Skeletal muscle tissue (tissue), 4 donors: Measurements from ENCODE around the gene GAREM2. TPM values are rescaled to one million over a fixed set of nuclear protein-coding genes. Genes with fewer than 3 reads are reported as not detected.
A peak's percentile ranks its signal among the peaks of the same experiment; 100 is the strongest.

Source experiments
- H3K27ac ChIP-seq: one replicate; pipeline ENCODE4 v1.7.0; 2013; ENCODE audit warnings: mild to moderate bottlenecking, low read depth, low read length, inconsistent platforms
- H3K27me3 ChIP-seq, 3 donors: one replicate each; pipeline ENCODE4 v1.7.0; 2013; ENCODE audit warnings: low read length in 3 of 3; ENCODE audit not compliant: control insufficient read depth in 3 of 3, insufficient read depth in 3 of 3
- H3K36me3 ChIP-seq, 3 donors: one replicate each; pipeline ENCODE4 v1.7.0; 2013; ENCODE audit warnings: low read length in 3 of 3; ENCODE audit not compliant: control insufficient read depth in 3 of 3, insufficient read depth in 3 of 3
- H3K4me1 ChIP-seq, 3 donors: one replicate each; pipeline ENCODE4 v1.7.0; 2013; ENCODE audit warnings: low read length in 3 of 3, mild to moderate bottlenecking in 3 of 3; ENCODE audit not compliant: control insufficient read depth in 3 of 3, insufficient read depth in 3 of 3
- H3K4me3 ChIP-seq, 3 donors: one replicate each; pipeline ENCODE4 v1.7.0; 2013; ENCODE audit warnings: low read length in 3 of 3
- H3K9ac ChIP-seq, 3 donors: one replicate each; pipeline ENCODE4 v1.7.0; 2013; ENCODE audit warnings: low read length in 3 of 3, mild to moderate bottlenecking in 3 of 3, moderate library complexity in 2 of 3, low read depth in 1 of 3
- H3K9me3 ChIP-seq, 3 donors: one replicate each; pipeline ENCODE4 v1.7.0; 2013; ENCODE audit warnings: low read length in 3 of 3; ENCODE audit not compliant: control insufficient read depth in 3 of 3
- total RNA-seq: library from RNA; depleted of rRNA; stranded (reverse); fragments of >200 nt; gene quantifications from one replicate; pipeline ENCODE4 v1.2.3, GENCODE V29; 2014
- donor health status: Osteomylitis.

The GAREM2 gene
- 1.0 TPM for total RNA-seq

DNA sequence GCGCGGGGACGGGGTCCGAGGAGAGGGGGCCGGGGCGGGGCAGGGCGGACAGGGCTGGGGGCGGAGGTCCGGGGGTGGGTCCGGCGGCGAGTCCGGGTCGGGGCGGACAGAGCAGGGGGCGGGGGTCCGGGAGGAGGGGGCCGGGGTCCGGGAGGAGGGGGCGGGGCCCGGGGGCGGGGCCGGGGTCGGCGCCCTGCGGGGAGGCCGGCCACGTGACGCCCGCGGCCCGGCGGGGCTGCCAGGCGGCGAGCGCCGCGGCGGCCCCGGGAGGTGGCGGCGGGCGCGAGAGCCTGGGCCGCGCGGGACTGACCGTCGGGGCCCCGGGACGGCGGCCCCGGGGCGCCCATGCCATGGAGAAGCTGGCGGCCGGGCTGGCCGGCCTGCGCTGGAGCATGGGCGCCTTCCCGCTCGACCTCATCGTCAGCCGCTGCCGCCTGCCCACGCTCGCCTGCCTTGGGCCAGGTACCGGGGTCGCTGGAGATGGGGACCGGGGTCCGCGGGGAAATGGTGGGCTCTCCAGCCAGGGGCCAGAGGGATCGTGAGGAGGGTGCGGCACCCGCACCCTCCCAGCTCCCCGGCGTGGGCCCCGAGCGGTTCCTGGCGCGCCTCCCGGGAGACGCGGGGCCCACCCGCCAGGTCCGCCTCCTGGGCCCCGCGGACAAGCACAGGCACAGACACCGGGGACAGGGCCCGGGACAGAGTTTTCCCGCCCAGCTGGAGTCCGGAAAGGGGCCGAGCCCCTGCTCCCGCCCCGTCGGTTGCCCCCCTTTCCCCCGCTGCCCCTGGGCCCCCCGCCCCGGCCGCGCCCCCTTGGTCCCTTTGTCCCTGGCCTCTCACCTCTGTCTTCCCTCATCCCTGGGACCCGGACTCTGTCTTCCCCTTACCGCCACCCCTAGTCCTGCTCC, at the start of gene GAREM2:
GAREM2 (plus strand) TSS at position 218 of the 905 bp plus-strand sequence; CDS start at position 351, 133 bp downstream.
- H3K27ac ChIP-seq: no peak within 1 kb of the TSS
- H3K9me3 ChIP-seq: no peaks in the 10 kb centered on the region
- H3K9ac ChIP-seq: no peak within 1 kb of the TSS
- peaks cover 20 to 30% (median 22%) of the 10 kb centered on the region in 3 donors for H3K27me3 ChIP-seq
- peak within 1 kb of the TSS in 1 of 3 donors; percentile 22 for H3K4me3 ChIP-seq
- no peaks in the 10 kb centered on the region for H3K36me3 ChIP-seq
- no peaks in the 10 kb centered on the region for H3K4me1 ChIP-seq

DNA sequence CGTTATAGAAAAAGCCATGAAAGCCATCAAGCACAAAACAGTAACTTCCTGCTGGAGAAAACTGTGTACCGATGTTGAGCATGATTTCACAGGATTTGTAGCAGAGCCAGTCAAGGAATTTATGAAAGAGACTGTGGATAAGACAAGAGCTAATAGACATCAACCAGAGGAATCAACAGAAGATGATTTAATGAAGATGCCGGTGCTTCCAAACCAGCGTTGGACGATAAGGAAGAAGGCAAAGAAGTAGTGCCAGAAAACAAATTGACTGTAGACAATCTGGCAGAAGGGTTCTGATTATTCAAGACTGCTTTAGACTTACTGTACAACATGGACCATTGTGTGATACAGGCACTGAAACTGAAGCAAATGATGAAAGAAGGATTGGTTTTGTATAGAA, 49.5 kb upstream of the GAREM2 start:
- H3K4me3 ChIP-seq: no peak overlapping the region
- peaks cover 48 to 56% (median 52%) of the 10 kb centered on the region in 3 donors for H3K4me1 ChIP-seq
- H3K27ac ChIP-seq: peak overlapping the region; percentile 73
- H3K9me3 ChIP-seq: no peaks in the 10 kb centered on the region
- H3K27me3 ChIP-seq: no peaks in the 10 kb centered on the region
- H3K9ac ChIP-seq: no peak overlapping the region
- peaks cover 0 to 3% (median 0%) of the 10 kb centered on the region in 3 donors for H3K36me3 ChIP-seq

DNA sequence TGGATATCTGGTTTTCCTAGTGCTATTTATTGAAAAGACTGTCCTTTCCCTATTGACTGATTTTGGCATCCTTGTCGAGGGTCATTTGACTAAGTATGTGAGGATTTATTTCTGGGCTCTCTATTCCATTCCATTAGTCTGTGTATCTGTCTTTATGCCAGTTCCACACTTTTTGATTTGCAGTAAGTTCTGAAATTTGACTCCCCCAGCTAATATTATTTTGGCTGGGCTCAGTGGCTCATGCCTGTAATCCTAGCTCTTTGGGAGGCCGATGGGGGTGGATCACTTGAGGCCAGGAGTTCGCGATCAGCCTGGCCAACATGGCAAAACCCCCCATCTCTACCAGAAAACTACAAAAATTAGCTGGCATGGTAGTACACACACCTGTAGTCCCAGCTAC, 46.8 kb upstream of the GAREM2 start:
- Histone ChIP-seq H3K27ac (peak overlapping the region; percentile 71), H3K4me3 (peak overlapping the region in 2 of 3 donors; percentile 41 to 43), H3K36me3 (peaks cover 0 to 4% (median 3%) of the 10 kb centered on the region in 3 donors), H3K9ac (peak overlapping the region; percentile 12 to 63 (median 40)), H3K4me1 (peaks cover 42 to 53% (median 42%) of the 10 kb centered on the region in 3 donors), H3K9me3 (no peaks in the 10 kb centered on the region), H3K27me3 (no peaks in the 10 kb centered on the region)

DNA sequence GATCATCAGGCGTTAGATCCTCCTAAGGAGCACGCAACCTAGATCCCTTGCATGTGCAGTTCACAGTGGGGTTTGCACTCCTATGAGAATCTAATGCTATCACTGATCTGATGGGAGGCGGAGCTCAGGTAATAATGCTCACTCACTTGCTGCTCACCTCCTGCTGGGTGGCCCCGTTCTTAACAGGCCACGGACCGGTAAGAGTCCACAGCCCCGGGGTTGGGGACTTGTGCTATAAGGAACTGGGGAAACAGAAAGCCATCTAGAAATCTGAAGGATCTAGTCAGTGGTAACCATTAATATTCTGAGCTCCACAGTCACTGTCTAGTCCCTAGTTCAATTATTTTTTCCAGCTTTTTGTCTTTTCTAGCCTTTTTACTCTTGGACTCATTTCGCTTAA, 44.7 kb upstream of the GAREM2 start:
- H3K4me3 ChIP-seq: peak overlapping the region in 2 of 3 donors; percentile 13 to 40
- H3K9ac ChIP-seq: peak overlapping the region in 1 of 3 donors; percentile 60
- no peaks in the 10 kb centered on the region for H3K27me3 ChIP-seq
- no peaks in the 10 kb centered on the region for H3K9me3 ChIP-seq
- H3K4me1 ChIP-seq: peaks cover 26 to 38% (median 29%) of the 10 kb centered on the region in 3 donors
- peak overlapping the region; percentile 71 for H3K27ac ChIP-seq
- peaks cover 0 to 7% (median 3%) of the 10 kb centered on the region in 3 donors for H3K36me3 ChIP-seq

DNA sequence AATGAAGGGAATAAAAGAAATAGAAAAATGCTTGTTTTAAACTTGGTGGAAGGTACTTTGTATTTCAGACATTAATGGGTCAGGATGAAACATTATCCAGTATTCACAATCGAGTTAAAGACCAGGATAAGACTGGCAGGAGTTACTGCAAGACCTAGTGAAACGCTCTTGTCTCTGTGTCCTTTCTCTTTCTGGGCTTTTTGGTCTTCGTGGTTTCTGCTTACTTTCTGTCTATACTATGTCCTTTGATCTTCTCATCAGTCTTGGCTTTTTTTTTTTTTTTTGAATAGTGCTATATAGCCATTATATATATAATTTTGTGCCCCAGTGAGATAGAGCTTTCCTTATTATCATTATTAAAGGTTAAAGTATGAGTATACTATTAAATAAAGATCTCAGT, 42.1 kb upstream of the GAREM2 start:
- Histone ChIP-seq H3K4me3 (no peak overlapping the region), H3K9ac (no peak overlapping the region), H3K36me3 (peaks cover 0 to 12% (median 3%) of the 10 kb centered on the region in 3 donors), H3K4me1 (peaks cover 17 to 23% (median 21%) of the 10 kb centered on the region in 3 donors), H3K9me3 (no peaks in the 10 kb centered on the region), H3K27ac (no peak overlapping the region), H3K27me3 (no peaks in the 10 kb centered on the region)

DNA sequence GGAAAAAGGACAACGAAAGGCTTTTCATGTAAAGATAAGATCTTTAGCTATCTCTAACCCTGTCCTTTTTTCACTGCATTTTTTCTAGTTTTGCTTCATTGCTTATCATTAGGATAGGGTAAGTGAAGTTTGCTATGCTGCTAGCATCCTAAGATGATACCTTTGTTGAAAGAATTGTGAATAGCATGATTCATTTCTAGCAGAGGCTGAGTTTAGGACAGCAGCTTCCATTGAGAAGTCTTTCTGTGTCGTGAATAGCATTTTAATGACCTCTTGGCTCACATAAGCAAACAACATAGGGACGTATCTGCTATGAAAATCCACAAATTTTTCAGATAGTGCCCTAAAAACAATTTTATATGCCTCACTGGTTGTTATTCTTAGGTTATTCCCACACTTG, 36.4 kb upstream of the GAREM2 start:
- H3K4me3 ChIP-seq: no peak overlapping the region
- no peaks in the 10 kb centered on the region for H3K27me3 ChIP-seq
- H3K36me3 ChIP-seq: peaks cover 0 to 10% (median 0%) of the 10 kb centered on the region in 3 donors
- H3K9me3 ChIP-seq: no peaks in the 10 kb centered on the region
- H3K27ac ChIP-seq: no peak overlapping the region
- H3K4me1 ChIP-seq: no peaks in the 10 kb centered on the region
- H3K9ac ChIP-seq: no peak overlapping the region

DNA sequence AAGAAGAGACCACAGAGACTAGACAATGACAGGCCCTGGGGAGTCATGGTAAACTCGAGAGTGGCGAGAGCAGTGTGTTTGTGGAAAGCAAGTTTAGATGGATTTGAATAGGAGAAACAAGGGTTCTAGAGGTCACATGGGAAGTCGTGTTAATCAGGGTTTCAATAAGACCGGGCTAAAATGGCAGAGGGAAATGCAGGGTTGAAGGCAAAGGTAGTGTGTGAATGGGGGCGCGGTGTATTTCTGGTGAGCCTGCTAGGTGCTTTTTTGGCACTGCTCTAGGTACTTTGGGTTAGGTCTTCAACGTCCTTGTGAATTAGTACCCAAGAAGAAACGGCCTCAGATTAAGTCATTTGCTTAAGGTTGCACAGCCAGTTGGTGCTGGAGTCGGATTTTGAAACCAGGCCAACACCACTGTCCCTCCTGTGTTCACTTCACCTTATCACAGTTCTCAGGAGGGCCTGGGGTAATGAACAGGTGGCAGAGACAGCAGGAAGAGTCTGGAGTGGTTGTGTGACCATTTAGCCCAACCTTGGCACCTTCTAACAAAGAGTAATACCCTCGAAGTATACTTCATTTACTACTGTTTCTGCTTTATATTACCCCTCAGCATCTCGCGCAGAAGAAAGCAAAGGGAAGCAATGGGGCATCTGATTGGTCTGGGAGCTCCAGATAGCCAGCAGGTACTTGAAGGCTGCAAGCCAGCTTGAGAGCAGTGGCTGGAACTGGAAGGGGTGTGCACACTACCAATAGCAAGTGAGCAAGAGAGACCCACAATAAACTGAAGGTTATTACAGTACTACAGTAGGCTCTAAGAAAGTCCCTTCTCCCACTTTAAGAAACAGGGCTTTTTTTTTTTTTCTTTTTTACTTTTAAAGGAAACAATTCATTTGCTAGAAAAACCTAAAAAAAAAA, 33.4 kb upstream of the GAREM2 start:
- Histone ChIP-seq H3K27ac (no peak overlapping the region), H3K9ac (no peak overlapping the region), H3K36me3 (peaks cover 0 to 7% (median 0%) of the 10 kb centered on the region in 3 donors)

DNA sequence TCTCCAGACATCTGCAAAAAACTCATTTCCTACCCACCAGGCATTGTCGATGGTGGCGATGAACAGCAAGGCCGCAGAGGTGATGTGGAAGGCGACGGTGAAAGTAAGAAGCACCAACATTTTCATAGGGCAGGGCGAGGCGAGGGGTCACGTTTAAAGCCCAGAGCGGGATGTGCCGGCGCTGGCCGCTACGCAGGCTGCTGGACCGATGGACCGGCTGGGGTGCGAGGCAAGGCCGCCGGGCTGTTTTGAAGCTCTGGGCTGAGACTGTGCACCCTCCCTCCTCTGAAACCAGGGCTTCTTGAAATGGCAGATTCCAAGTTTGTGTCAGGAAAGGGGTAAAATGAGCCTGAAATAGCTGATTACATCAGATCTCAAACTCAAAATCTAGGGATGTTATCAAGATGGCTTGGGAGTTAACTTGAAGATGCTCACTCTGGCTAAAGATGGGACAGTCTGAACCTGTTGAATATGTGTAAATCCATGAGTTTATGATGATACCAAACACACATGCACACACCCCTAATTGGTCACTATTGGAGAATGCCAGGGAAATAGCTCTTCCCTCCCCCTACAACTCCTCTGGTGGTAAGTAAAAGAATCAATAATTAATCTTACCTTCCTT, 31.6 kb upstream of the GAREM2 start:
- Histone ChIP-seq H3K9ac (no peak overlapping the region), H3K9me3 (no peaks in the 10 kb centered on the region)

More for the DNA sequence above, 33.4 kb upstream of the GAREM2 start:
- H3K27me3 ChIP-seq: no peaks in the 10 kb centered on the region
- no peaks in the 10 kb centered on the region for H3K9me3 ChIP-seq
- no peaks in the 10 kb centered on the region for H3K4me1 ChIP-seq
- H3K4me3 ChIP-seq: no peak overlapping the region

DNA sequence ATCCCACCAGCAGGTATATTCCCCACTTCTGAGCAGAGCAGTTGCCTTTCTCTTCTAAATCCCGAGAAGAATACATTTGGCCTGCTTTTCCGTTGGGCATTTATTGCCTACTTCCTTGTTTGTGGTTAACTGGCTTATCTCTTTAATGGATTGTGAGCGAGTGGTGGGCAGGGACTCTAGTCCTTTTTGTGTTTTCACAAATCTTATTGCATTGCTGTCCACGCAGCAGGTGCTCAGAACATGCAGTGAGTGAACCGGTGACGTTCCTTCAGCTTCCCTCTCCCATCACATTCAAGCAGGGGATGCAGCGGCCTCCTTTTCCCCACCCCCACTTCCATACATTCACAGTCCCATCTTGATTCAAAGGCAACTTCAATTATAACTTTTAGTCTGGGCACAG, 28.9 kb upstream of the GAREM2 start:
- Histone ChIP-seq H3K9me3 (no peaks in the 10 kb centered on the region), H3K4me3 (no peak overlapping the region), H3K9ac (no peak overlapping the region), H3K27me3 (peaks cover 0 to 3% (median 0%) of the 10 kb centered on the region in 3 donors), H3K36me3 (no peaks in the 10 kb centered on the region), H3K27ac (no peak overlapping the region), H3K4me1 (no peaks in the 10 kb centered on the region)

More for the DNA sequence above, 31.6 kb upstream of the GAREM2 start:
- no peak overlapping the region for H3K4me3 ChIP-seq
- no peak overlapping the region for H3K27ac ChIP-seq
- no peaks in the 10 kb centered on the region for H3K4me1 ChIP-seq
- H3K27me3 ChIP-seq: no peaks in the 10 kb centered on the region
- H3K36me3 ChIP-seq: no peaks in the 10 kb centered on the region
